ENCODE results near the gene CHPF2.

- TF ChIP-seq EZH2 (IDR thresholded peaks at IDR 0.05; ENCODE audit: insufficient read depth, poor library complexity, severe bottlenecking) (no peak), EZH2phosphoT487 (IDR thresholded peaks at IDR 0.05; ENCODE audit: insufficient read depth, low read depth) (no peak)
Measured at GRCh38 chr7:151232917-151233701, 826 bp downstream of the CHPF2 start.
